Stimulated activated CD4-positive, alpha-beta T cell treated with anti-CD3 and anti-CD28 coated beads, Interleukin-4, amount 100 ng/mL, for 24 hours (primary cell): ENCODE measurements around the gene KRT14.
"Not testable (repeated sequence)": the region's sequence is repeated elsewhere in the genome, so short reads cannot be mapped to it uniquely, and the experiment has no call there.

Experiments
- DNase-seq: peaks from one replicate; pipeline ENCODE4 v3.0.0-alpha.2; 2020

Gene KRT14

GRCh38 chr17:41622340-41623183, 35.9 kb upstream of the KRT14 start:
- DNase-seq, result not testable (repeated sequence)

GRCh38 chr17:41621916-41622315, 35.2 kb upstream of the KRT14 start:
- DNase-seq, result no peak

DNA sequence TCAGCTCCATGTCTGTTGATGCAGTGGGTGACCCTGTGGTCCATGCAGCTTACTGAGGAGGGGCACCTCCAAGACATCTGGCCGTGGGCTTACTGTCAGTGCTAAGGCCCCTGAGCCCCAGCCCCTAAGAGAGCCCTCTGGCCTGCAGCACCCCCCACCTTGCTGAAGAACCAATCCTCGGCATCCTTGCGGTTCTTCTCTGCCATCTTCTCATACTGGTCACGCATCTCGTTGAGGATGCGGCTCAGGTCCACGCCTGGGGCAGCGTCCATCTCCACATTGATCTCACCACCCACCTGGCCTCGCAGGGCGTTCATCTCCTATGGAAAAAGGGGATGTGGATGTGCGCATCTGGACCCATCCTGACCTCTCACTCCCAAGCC, 34.7 kb upstream of the KRT14 start:
- not testable (repeated sequence) for DNase-seq

DNA sequence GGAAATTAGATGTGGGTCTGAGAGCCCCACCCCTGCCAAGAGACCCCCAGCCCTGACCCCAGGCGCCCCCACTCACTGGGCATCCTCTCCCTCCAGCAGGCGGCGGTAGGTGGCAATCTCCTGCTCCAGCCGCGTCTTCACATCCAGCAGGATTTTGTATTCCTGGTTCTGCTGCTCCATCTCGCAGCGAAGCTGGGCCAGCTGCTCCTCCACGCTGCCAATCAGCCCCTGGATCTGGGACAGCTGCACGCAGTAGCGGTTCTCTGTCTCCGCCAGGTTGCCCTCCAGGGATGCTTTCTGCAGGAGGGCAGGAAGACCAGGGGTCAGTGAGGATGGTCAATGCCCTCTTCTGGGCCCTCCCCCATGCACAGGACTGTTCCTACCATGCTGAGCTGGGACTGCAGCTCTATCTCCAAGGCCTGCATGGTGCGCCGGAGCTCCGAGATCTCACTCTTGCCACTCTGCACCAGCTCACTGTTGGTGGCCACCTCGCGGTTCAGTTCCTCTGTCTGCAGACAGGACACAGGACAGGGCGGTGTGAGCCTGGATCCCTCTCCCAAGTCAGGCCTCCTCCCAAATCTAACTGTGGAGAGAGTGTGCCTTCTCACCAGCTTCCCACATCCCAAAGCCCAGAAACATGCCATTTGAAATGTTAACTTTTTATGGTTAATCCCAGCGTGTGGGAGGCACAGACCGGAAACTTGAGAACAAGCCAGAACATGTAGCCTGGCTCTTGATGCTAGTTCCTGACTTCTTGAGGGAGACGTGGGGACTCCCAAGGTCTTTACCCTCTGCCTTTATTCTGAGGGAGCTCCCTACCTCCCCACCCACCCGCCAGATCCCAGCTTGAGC, 34.1 kb upstream of the KRT14 start:
- DNase-seq, result no peak

- DNase-seq, result not testable (repeated sequence)
Measured at GRCh38 chr17:41619927-41620582, 33.4 kb upstream of the KRT14 start.

- DNase-seq, result no peak
Measured at GRCh38 chr17:41619036-41619926, 32.6 kb upstream of the KRT14 start.

GRCh38 chr17:41618341-41619035, 31.8 kb upstream of the KRT14 start:
- DNase-seq, result no peak

GRCh38 chr17:41617698-41618097, 31.0 kb upstream of the KRT14 start:
- DNase-seq, result no peak

GRCh38 chr17:41617136-41617535, 30.4 kb upstream of the KRT14 start:
- DNase-seq, result no peak

DNA sequence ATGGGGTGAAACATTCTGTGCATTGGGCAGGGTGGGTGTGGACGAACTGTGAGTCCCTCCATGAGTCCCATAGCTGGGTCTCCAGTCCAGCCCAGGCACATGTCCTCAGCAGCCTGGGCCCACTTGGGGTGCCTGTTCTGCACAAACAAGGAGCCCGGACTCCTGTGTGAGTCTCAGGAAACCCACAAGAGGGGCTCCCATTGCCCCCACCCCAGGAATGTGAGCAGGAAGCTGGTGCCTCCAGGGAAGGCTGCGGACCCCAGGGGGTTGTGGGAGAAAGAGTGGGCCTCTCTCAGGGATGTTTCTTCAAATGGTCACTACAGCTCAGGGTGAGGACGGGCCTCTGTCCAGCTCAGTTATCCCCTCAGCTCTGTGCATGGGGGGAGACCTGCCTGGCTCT, 29.8 kb upstream of the KRT14 start:
- DNase-seq, result not testable (repeated sequence)

- DNase-seq, result no peak
Measured at GRCh38 chr17:41615454-41615853, 28.8 kb upstream of the KRT14 start.

DNA sequence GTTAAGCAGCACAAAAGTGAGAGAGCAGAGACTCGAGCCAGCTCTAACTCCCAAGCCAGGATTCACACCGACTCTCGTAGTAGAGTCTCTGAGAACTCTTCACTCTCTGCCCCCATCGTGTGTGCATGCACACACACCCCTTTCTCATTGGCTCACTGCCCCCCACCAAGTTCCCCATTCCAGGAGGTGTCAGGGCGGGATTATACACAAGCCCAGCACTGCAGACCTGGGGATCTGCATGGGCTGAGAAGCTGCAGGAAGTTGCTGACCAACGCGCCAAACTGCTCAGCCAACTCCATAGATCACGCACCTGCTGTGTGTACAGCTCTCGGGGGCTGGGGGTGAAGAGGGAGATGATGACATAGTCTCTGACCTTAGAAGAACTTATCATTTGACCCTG, 28.1 kb upstream of the KRT14 start:
- DNase-seq, result not testable (repeated sequence)

DNA sequence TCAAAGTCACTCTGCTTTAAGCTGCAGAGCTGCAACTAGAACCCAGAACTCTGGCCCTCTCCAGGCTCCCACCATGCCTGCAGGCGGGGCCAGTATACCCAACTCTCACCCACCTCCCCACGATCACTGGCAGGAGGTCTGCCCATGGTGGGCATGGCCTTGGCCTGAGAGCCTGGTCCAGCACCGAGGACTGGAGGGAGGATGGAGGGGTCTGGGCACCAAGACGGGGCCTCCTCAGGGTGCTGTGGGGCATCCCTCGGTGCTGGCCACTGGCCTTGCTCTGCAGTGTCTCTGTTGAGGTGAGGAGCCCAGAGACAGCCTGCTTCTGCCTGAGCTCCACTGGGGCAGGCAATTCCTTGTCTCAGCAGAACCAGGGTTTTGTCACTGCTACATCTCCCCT, 27.4 kb upstream of the KRT14 start:
- DNase-seq, result no peak

DNA sequence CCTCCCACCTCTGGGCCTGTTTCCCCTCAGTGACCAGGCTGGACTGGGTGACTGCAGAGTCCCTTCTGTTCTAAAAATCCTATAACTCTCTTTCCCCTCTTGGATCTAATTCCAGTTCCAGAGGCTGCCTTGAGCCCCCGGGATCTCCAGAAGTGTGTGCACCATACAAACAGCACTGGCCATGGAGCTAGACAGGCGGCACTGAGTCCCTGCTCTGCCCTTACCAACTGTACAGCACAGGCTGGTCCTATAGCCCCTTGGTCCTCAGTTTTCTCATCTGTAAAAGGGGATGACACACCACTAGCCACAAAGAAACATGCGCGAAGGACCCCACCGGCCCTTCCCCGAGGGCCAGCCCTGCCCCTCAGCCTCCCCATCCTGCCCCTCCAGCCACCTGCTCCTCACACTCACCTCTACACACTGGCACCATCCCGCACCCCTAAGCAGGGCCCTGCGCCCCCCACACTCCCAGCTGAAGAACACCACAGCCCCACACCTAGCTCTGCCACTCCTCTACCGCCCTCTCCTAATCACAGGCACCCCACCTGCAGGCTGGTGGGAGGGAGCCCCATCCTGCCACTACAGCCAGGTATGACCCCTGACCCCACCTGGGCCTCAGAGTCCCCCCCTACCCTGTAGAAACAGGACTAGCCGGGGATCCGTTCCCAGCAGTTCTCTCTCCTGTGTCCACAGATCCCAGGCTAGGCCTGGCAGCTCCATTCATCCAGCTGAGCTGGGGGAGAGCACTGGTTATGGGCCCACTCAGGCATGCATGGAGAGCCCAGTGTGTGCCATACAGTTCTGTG, 26.8 kb upstream of the KRT14 start:
- DNase-seq, result no peak

DNA sequence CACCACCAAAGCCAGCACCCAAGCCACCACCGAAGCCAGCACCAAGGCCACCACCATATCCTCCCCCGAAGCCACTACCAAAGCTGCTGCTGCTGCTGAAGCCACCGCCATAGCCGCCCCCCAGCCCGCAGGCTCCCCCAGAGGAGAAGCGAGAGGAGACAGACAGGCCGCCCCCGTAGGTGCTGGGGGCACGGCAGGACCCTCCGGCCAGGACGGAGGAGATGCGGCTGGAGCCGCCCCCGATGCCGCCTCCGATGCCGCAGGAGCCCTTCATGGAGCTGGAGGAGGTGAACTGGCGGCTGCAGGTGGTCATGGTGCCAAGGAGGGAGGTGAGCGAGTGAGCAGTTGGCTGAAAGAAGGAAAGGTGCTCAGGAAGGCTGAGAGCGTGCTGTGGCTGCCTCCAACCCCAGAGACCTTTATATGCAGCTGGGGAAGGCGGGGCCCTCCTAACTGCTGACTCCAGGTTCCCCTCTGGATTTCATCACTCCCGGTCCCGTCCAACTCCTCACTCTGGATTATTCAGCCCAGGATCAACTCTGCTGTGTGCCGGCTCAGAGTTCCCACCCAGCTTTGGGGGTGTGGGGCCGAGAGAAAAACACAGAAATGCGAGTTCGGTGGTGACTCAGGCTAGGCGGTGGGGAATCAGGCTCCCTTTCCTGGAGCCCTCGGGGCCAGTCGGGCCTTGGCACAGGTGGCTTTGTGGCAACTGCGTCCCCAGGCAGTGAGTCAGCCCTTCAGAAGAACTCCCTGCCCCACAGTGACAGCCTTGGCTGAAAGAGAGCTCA, 25.9 kb upstream of the KRT14 start, which contains the start of gene KRT16:
TSS of gene KRT16 (minus strand) at position 392 of the 785 bp plus-strand sequence. CDS start at position 313, 79 bp downstream.
- DNase-seq, result not testable (repeated sequence)

- DNase-seq, result no peak
Measured at GRCh38 chr17:41610965-41611640, 24.4 kb upstream of the KRT14 start.

- not testable (repeated sequence) for DNase-seq
Measured at GRCh38 chr17:41610061-41610517, 23.4 kb upstream of the KRT14 start.

DNA sequence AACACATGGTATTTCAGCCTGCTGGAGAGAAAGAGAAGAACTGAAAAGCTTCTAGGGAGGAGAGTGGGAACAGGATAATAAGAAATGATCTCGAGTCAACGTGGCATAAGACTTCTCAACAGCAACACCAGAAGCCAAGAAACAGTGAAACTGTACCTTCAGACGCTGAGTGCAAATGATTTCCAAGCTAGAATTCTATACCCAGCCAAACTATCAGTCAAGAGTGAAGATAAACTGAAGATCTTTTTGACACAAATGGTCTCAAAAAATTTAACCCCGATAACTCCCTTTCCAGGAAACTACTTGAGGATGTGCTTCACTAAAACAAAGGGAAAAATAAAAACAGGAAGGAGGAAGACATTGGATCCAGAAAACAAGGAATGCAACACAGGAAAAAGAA, 20.2 kb upstream of the KRT14 start:
- not testable (repeated sequence) for DNase-seq

GRCh38 chr17:41602524-41602923, 15.8 kb upstream of the KRT14 start:
- DNase-seq, result no peak
